HEK293 (cell line): ENCODE results near the gene PYCARD.

Experiments
- ATF2 ChIP-seq: fragments of 450-650 bp; formaldehyde crosslinking; IDR thresholded peaks from 2 replicates; pipeline ENCODE4 v1.5.1; 2016; ENCODE audit warnings: missing biosample characterization, missing genetic modification characterization, low read depth
- BCL11A ChIP-seq: fragments of 450-650 bp; formaldehyde crosslinking; IDR thresholded peaks from 2 replicates; pipeline ENCODE4 v1.5.1; 2016; ENCODE audit warnings: low read depth, missing biosample characterization, missing genetic modification characterization
- EGR2 ChIP-seq: fragments of 450-650 bp; formaldehyde crosslinking; IDR thresholded peaks from 2 replicates; pipeline ENCODE4 v1.5.1; 2016; ENCODE audit warnings: low read depth, missing biosample characterization, missing genetic modification characterization
- GFI1B ChIP-seq: fragments of 450-650 bp; formaldehyde crosslinking; IDR thresholded peaks from 2 replicates; pipeline ENCODE4 v1.5.1; 2016; ENCODE audit warnings: missing biosample characterization, missing genetic modification characterization
- HOXA7 ChIP-seq: sonication (generic); formaldehyde crosslinking; IDR thresholded peaks from 2 replicates; pipeline ENCODE4 v1.8.1; 2022; ENCODE audit warnings: missing genetic modification reagents, borderline replicate concordance
- KLF16 ChIP-seq: fragments of 450-650 bp; formaldehyde crosslinking; IDR thresholded peaks from 2 replicates; pipeline ENCODE4 v1.5.1; 2017; ENCODE audit warnings: missing biosample characterization, missing genetic modification characterization
- WT1 ChIP-seq: fragments of 450-650 bp; formaldehyde crosslinking; IDR thresholded peaks from 2 replicates; pipeline ENCODE4 v1.5.1; 2016; ENCODE audit warnings: missing biosample characterization, missing genetic modification characterization
- ZBTB21 ChIP-seq: fragments of 450-650 bp; formaldehyde crosslinking; IDR thresholded peaks from 2 replicates; pipeline ENCODE4 v1.5.1; 2017; ENCODE audit warnings: missing biosample characterization, missing genetic modification characterization
- ZBTB6 ChIP-seq: fragments of 450-650 bp; formaldehyde crosslinking; IDR thresholded peaks from 2 replicates; pipeline ENCODE4 v1.5.1; 2017; ENCODE audit warnings: missing biosample characterization, missing genetic modification characterization
- ZEB2 ChIP-seq: fragments of 450-650 bp; formaldehyde crosslinking; IDR thresholded peaks from 2 replicates; pipeline ENCODE4 v1.5.1; 2016; ENCODE audit warnings: missing biosample characterization, missing genetic modification characterization
- ZFP3 ChIP-seq: fragments of 450-650 bp; formaldehyde crosslinking; IDR thresholded peaks from 2 replicates; pipeline ENCODE4 v1.5.1; 2016; ENCODE audit warnings: low read depth, missing biosample characterization, missing genetic modification characterization
- ZNF10 ChIP-seq: fragments of 450-650 bp; formaldehyde crosslinking; IDR thresholded peaks from 2 replicates; pipeline ENCODE4 v1.5.1; 2017; ENCODE audit warnings: missing biosample characterization, missing genetic modification characterization
- ZNF121 ChIP-seq: fragments of 450-650 bp; formaldehyde crosslinking; IDR thresholded peaks from 2 replicates; pipeline ENCODE4 v1.5.1; 2016; ENCODE audit warnings: missing biosample characterization, missing genetic modification characterization
- ZNF132 ChIP-seq: fragments of 450-650 bp; formaldehyde crosslinking; IDR thresholded peaks from 2 replicates; pipeline ENCODE4 v1.5.1; 2017; ENCODE audit warnings: missing biosample characterization, missing genetic modification characterization, borderline replicate concordance
- ZNF155 ChIP-seq: fragments of 450-650 bp; formaldehyde crosslinking; IDR thresholded peaks from 2 replicates; pipeline ENCODE4 v1.5.1; 2016; ENCODE audit warnings: missing biosample characterization, missing genetic modification characterization
- ZNF157 ChIP-seq: fragments of 450-650 bp; formaldehyde crosslinking; IDR thresholded peaks from 2 replicates; pipeline ENCODE4 v1.5.1; 2016; ENCODE audit warnings: missing biosample characterization, missing genetic modification characterization
- ZNF16 ChIP-seq: fragments of 450-650 bp; formaldehyde crosslinking; IDR thresholded peaks from 2 replicates; pipeline ENCODE4 v1.5.1; 2016; ENCODE audit warnings: low read depth, missing biosample characterization, missing genetic modification characterization
- ZNF2 ChIP-seq: fragments of 450-650 bp; formaldehyde crosslinking; IDR thresholded peaks from 2 replicates; pipeline ENCODE4 v1.5.1; 2016; ENCODE audit warnings: missing biosample characterization, missing genetic modification characterization
- ZNF266 ChIP-seq: fragments of 450-650 bp; formaldehyde crosslinking; IDR thresholded peaks from 2 replicates; pipeline ENCODE4 v1.5.1; 2016; ENCODE audit warnings: missing biosample characterization, missing genetic modification characterization, low read depth
- ZNF341 ChIP-seq: fragments of 450-650 bp; formaldehyde crosslinking; IDR thresholded peaks from 2 replicates; pipeline ENCODE4; 2016; ENCODE audit warnings: low read depth, missing biosample characterization, missing genetic modification characterization
- ZNF394 ChIP-seq: fragments of 450-650 bp; formaldehyde crosslinking; IDR thresholded peaks from 2 replicates; pipeline ENCODE4 v1.5.1; 2016; ENCODE audit warnings: missing biosample characterization, missing genetic modification characterization, mild to moderate bottlenecking, moderate library complexity, borderline replicate concordance
- ZNF423 ChIP-seq: fragments of 450-650 bp; formaldehyde crosslinking; IDR thresholded peaks from 2 replicates; pipeline ENCODE4 v1.5.1; 2016; ENCODE audit warnings: missing biosample characterization, missing genetic modification characterization
- ZNF433 ChIP-seq: fragments of 450-650 bp; formaldehyde crosslinking; IDR thresholded peaks from 2 replicates; pipeline ENCODE4 v1.5.1; 2016; ENCODE audit warnings: missing biosample characterization, missing genetic modification characterization, low read depth
- ZNF544 ChIP-seq: fragments of 450-650 bp; formaldehyde crosslinking; IDR thresholded peaks from 2 replicates; pipeline ENCODE4 v1.5.0; 2017; ENCODE audit warnings: missing biosample characterization, missing genetic modification characterization
- ZNF571 ChIP-seq: fragments of 450-650 bp; formaldehyde crosslinking; IDR thresholded peaks from 2 replicates; pipeline ENCODE4 v1.5.0; 2017; ENCODE audit warnings: missing biosample characterization, missing genetic modification characterization
- ZNF639 ChIP-seq: fragments of 450-650 bp; formaldehyde crosslinking; IDR thresholded peaks from 2 replicates; pipeline ENCODE4 v1.5.1; 2016; ENCODE audit warnings: missing biosample characterization, missing genetic modification characterization
- ZNF701 ChIP-seq: fragments of 450-650 bp; formaldehyde crosslinking; IDR thresholded peaks from 2 replicates; pipeline ENCODE4 v1.5.1; 2016; ENCODE audit warnings: missing biosample characterization, missing genetic modification characterization
- ZNF704 ChIP-seq: fragments of 450-650 bp; formaldehyde crosslinking; IDR thresholded peaks from 2 replicates; pipeline ENCODE4 v1.5.1; 2016; ENCODE audit warnings: missing biosample characterization, missing genetic modification characterization
- ZNF768 ChIP-seq: fragments of 450-650 bp; formaldehyde crosslinking; IDR thresholded peaks from 2 replicates; pipeline ENCODE4 v1.5.1; 2018; ENCODE audit warnings: missing biosample characterization, mild to moderate bottlenecking, missing genetic modification characterization
- ZNF785 ChIP-seq: fragments of 450-650 bp; formaldehyde crosslinking; IDR thresholded peaks from 2 replicates; pipeline ENCODE4 v1.5.1; 2016; ENCODE audit warnings: missing biosample characterization, missing genetic modification characterization
- ZNF792 ChIP-seq: fragments of 450-650 bp; formaldehyde crosslinking; IDR thresholded peaks from 2 replicates; pipeline ENCODE4 v1.5.1; 2016; ENCODE audit warnings: missing biosample characterization, missing genetic modification characterization
- ZSCAN18 ChIP-seq: fragments of 450-650 bp; formaldehyde crosslinking; IDR thresholded peaks from 2 replicates; pipeline ENCODE4 v1.5.1; 2016; ENCODE audit warnings: missing biosample characterization, missing genetic modification characterization
- ZSCAN4 ChIP-seq: fragments of 450-650 bp; formaldehyde crosslinking; IDR thresholded peaks from 2 replicates; pipeline ENCODE4 v1.5.1; 2017; ENCODE audit warnings: missing biosample characterization, missing genetic modification characterization

The PYCARD gene

GRCh38 chr16:31179747-31180459, 22.7 kb downstream of the PYCARD start, which contains the start of gene FUS (continued):
- TF ChIP-seq ZNF10 = peak; percentile 8; the same call in 1 of the 2 replicates
- TF ChIP-seq ZFP3 (tag by site-specific recombination) = no peak
- peak; percentile 45; the same call in 1 of the 2 replicates for TF ChIP-seq ZNF341 (tag by site-specific recombination)
- TF ChIP-seq ZNF16 (tag by site-specific recombination) = no peak
- no peak for TF ChIP-seq ATF2 (tag by site-specific recombination)
- TF ChIP-seq ZNF544 (tag by site-specific recombination) = no peak
- peak; percentile 21 for TF ChIP-seq ZBTB21
- TF ChIP-seq GFI1B (tag by site-specific recombination) = peak; percentile 32; the same call in 1 of the 2 replicates
- peak; percentile 57; the same call in 1 of the 2 replicates for TF ChIP-seq ZSCAN18 (tag by site-specific recombination)
- peak; percentile 97 for TF ChIP-seq KLF16 (tag by site-specific recombination)
- peak; percentile 48; the same call in 1 of the 2 replicates for TF ChIP-seq ZNF768 (tag by site-specific recombination)
- TF ChIP-seq ZNF121 (tag by site-specific recombination) = no peak; the same call in 1 of the 2 replicates
- no peak for TF ChIP-seq ZNF701
- TF ChIP-seq ZNF433 (tag by site-specific recombination) = no peak
- peak; percentile 88 for TF ChIP-seq ZNF639 (tag by site-specific recombination)
- no peak for TF ChIP-seq ZNF132 (tag by site-specific recombination)
- no peak for TF ChIP-seq BCL11A (tag by site-specific recombination)
- no peak for TF ChIP-seq ZBTB6 (tag by site-specific recombination)
- 0 out of 2 replicates have a peak, but pooled peaks have one; percentile 39 for TF ChIP-seq ZNF157
- TF ChIP-seq EGR2 (tag by site-specific recombination) = peak; percentile 95
- TF ChIP-seq ZNF704 (tag by site-specific recombination) = no peak
- TF ChIP-seq ZNF394 (tag by site-specific recombination) = peak; percentile 93
- TF ChIP-seq WT1 (tag by site-specific recombination) = no peak
- no peak for TF ChIP-seq ZNF571
- TF ChIP-seq ZNF266 (tag by site-specific recombination) = no peak
- TF ChIP-seq ZSCAN4 = peak; percentile 50
- peak; percentile 52 for TF ChIP-seq ZEB2 (tag by site-specific recombination)
- TF ChIP-seq ZNF2 (tag by site-specific recombination) = peak; percentile 98
- no peak for TF ChIP-seq ZNF155 (tag by site-specific recombination)
- TF ChIP-seq ZNF792 (tag by site-specific recombination) = peak; percentile 41; the same call in 1 of the 2 replicates
- no peak for TF ChIP-seq HOXA7 (CRISPR knock-in tag)
- TF ChIP-seq ZNF423 (tag by site-specific recombination) = no peak
- no peak; the same call in none of the 2 replicates for TF ChIP-seq ZNF785
